HL-60 (cell line): ENCODE results near the gene HLCS.

Source experiments
- DNase-seq, 2 experiments: peaks; one replicate each; pipeline ENCODE4 v3.0.0-alpha.2; 2010 to 2020; ENCODE audit warnings: low read depth in 1 of 2, low spot score in 1 of 2
- H3K27ac ChIP-seq: fragments of 250-450 bp; sonication (Bioruptor Pico); replicated peaks from 2 replicates; pipeline ENCODE4 v1.5.1; 2020; ENCODE audit warnings: mild to moderate bottlenecking, moderate library complexity
- H3K27me3 ChIP-seq: fragments of 250-450 bp; sonication (Bioruptor Pico); 2 replicates; pipeline ENCODE4 v1.5.1; 2021; ENCODE audit warnings: mild to moderate bottlenecking, moderate library complexity; ENCODE audit not compliant: insufficient read depth, poor library complexity, severe bottlenecking
- H3K4me3 ChIP-seq: replicated peaks from 2 replicates; pipeline ENCODE4 v1.5.1; 2011; ENCODE audit warnings: mild to moderate bottlenecking, control low read depth, low read length; ENCODE audit not compliant: insufficient read depth
- GABPA ChIP-seq: IDR thresholded peaks from 2 replicates; pipeline ENCODE4 v1.6.1; 2012; ENCODE audit warnings: low read depth
- POLR2AphosphoS5 ChIP-seq: IDR thresholded peaks from 2 replicates; pipeline ENCODE4 v1.6.1; 2012; ENCODE audit warnings: low read depth
- SPI1 ChIP-seq: IDR thresholded peaks from 2 replicates; pipeline ENCODE4 v1.6.1; 2012; ENCODE audit warnings: low read depth, mild to moderate bottlenecking, borderline replicate concordance
- TF ChIP-seq, protein P1 (sequence below): IDR thresholded peaks from one replicate; pipeline ENCODE4 v1.5.1; 2011; ENCODE audit warnings: low read length, control low read depth, inconsistent platforms; ENCODE audit not compliant: insufficient read depth
- TF ChIP-seq, protein P2 (sequence below): IDR thresholded peaks from 2 replicates; pipeline ENCODE4 v1.6.1; 2012; ENCODE audit warnings: low read depth; ENCODE audit not compliant: insufficient replicate concordance

HLCS gene

DNA sequence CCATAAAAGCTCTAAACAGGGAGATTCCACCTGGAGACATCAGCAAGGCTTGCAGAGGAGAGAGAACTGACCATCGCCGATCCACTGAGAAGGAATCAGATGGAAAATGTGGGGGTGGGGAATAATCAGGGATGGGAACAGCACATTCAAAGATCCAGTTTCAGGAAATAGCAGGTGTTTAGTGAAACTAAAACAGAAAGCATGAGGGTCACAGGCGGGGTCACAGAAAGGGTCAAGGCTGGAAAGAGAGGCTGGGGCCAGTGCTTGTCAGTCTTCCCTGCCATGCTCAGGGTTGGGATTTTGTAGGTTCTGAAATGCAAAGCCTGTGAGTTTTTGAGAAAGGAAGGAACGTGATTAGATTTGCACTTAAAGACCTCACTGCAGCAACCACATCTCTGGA is 103.2 kb downstream of the HLCS start:
- DNase-seq, result no peak
- H3K27ac ChIP-seq, result no peak overlapping the region
- TF ChIP-seq POLR2AphosphoS5, result no peak
- no peak for TF ChIP-seq SPI1
- peaks cover 2% of the 10 kb centered on the region for H3K27me3 ChIP-seq
- H3K4me3 ChIP-seq, result no peak overlapping the region

DNA sequence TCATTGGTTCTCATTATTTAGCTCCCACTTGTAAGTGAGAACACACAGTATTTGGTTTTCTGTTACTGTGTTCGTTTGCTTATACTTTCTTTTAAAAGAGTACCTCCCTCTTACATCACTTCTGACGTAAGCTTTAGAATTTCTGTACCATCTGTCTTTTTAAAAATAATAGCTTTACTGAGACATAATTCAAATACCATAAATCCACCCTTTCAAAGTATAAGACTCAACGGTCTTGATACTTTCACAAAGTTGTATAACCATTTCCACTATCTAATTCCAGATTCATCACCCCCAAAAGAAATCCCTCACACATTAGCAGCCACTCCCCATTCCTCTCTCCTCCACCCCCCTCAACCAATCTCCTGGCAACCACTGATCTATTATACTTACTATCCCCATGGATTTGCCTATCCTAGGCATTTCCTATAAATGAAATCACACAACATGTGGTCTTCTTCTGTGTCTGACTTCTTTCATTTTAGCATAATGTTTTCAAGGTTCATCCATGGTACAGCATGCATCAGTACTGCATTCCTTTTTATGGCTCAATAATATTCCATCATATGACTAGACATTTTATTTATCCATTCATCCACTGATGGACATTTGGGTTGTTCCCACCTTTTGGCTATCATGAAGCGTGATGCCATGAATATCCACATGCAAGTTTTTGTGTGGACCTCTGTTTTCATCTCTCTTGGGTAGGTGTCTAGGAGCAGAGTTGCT is 104.7 kb downstream of the HLCS start:
- TF ChIP-seq, protein P1, sequence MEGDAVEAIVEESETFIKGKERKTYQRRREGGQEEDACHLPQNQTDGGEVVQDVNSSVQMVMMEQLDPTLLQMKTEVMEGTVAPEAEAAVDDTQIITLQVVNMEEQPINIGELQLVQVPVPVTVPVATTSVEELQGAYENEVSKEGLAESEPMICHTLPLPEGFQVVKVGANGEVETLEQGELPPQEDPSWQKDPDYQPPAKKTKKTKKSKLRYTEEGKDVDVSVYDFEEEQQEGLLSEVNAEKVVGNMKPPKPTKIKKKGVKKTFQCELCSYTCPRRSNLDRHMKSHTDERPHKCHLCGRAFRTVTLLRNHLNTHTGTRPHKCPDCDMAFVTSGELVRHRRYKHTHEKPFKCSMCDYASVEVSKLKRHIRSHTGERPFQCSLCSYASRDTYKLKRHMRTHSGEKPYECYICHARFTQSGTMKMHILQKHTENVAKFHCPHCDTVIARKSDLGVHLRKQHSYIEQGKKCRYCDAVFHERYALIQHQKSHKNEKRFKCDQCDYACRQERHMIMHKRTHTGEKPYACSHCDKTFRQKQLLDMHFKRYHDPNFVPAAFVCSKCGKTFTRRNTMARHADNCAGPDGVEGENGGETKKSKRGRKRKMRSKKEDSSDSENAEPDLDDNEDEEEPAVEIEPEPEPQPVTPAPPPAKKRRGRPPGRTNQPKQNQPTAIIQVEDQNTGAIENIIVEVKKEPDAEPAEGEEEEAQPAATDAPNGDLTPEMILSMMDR, result no peak
- no peak for TF ChIP-seq POLR2AphosphoS5
- no peak for TF ChIP-seq SPI1
- TF ChIP-seq GABPA, result no peak
- TF ChIP-seq, protein P2, sequence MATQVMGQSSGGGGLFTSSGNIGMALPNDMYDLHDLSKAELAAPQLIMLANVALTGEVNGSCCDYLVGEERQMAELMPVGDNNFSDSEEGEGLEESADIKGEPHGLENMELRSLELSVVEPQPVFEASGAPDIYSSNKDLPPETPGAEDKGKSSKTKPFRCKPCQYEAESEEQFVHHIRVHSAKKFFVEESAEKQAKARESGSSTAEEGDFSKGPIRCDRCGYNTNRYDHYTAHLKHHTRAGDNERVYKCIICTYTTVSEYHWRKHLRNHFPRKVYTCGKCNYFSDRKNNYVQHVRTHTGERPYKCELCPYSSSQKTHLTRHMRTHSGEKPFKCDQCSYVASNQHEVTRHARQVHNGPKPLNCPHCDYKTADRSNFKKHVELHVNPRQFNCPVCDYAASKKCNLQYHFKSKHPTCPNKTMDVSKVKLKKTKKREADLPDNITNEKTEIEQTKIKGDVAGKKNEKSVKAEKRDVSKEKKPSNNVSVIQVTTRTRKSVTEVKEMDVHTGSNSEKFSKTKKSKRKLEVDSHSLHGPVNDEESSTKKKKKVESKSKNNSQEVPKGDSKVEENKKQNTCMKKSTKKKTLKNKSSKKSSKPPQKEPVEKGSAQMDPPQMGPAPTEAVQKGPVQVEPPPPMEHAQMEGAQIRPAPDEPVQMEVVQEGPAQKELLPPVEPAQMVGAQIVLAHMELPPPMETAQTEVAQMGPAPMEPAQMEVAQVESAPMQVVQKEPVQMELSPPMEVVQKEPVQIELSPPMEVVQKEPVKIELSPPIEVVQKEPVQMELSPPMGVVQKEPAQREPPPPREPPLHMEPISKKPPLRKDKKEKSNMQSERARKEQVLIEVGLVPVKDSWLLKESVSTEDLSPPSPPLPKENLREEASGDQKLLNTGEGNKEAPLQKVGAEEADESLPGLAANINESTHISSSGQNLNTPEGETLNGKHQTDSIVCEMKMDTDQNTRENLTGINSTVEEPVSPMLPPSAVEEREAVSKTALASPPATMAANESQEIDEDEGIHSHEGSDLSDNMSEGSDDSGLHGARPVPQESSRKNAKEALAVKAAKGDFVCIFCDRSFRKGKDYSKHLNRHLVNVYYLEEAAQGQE, result no peak
- Histone ChIP-seq H3K4me3 (no peak overlapping the region), H3K27me3 (peaks cover 2% of the 10 kb centered on the region), H3K27ac (no peak overlapping the region)
- no peak for DNase-seq

DNA sequence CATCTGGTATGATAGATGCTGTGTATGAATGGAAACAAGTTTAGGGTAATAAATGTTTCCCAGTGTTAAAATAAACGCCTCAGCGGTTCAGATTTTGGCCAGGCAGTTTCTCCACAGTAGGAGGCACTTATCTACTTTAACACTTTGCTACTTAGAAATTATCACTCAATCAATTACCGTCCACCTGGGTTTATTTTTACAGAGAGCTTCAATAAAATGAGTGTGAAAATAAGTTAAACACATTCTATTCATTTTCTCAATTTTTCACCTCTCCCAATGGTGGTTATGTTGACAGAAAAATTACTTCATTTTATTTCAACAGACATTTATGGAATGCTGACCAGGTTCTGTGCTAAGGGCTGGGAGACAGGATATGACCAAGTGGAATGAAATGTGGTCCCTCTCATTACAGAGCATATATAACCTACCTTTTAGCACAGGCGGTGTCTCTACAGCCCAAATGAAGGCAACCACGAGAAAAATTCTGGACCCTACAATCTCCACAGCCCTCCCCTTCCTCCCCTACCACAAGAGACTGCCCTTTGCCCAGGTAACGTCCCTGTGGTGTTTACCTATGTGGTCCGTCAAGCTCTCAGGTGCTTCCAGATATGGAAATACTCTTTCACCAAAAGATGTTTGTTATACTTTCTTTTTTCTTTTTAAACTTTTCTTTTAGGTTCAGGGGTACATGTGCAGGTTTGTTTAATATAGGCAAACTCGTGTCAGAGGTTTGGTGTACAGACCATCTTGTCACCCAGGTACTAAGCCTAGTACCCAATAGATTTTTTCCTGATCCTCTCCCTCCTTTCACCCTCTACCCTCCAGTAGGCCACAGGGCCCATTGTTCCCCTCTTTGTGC is 105.5 kb downstream of the HLCS start:
- Histone ChIP-seq H3K27ac (no peak overlapping the region), H3K4me3 (no peak overlapping the region)

More for the DNA sequence above, 105.5 kb downstream of the HLCS start:
- H3K27me3 ChIP-seq, result no peaks in the 10 kb centered on the region
- DNase-seq, result no peak
- TF ChIP-seq, protein P2, result no peak
- TF ChIP-seq, protein P1, result no peak
- TF ChIP-seq GABPA, result no peak
- no peak for TF ChIP-seq SPI1
- TF ChIP-seq POLR2AphosphoS5, result no peak
